Stimulated activated CD4-positive, alpha-beta T cell treated with anti-CD3 and anti-CD28 coated beads, Interleukin-4, amount 100 ng/mL, for 24 hours (primary cell): Measurements from ENCODE around the gene SEC22A.

Experiments
- DNase-seq: peaks from one replicate; pipeline ENCODE4 v3.0.0-alpha.2; 2020

SEC22A gene

GRCh38 chr3:123311201-123311600 is 109.5 kb downstream of the SEC22A start:
- no peak for DNase-seq

DNA sequence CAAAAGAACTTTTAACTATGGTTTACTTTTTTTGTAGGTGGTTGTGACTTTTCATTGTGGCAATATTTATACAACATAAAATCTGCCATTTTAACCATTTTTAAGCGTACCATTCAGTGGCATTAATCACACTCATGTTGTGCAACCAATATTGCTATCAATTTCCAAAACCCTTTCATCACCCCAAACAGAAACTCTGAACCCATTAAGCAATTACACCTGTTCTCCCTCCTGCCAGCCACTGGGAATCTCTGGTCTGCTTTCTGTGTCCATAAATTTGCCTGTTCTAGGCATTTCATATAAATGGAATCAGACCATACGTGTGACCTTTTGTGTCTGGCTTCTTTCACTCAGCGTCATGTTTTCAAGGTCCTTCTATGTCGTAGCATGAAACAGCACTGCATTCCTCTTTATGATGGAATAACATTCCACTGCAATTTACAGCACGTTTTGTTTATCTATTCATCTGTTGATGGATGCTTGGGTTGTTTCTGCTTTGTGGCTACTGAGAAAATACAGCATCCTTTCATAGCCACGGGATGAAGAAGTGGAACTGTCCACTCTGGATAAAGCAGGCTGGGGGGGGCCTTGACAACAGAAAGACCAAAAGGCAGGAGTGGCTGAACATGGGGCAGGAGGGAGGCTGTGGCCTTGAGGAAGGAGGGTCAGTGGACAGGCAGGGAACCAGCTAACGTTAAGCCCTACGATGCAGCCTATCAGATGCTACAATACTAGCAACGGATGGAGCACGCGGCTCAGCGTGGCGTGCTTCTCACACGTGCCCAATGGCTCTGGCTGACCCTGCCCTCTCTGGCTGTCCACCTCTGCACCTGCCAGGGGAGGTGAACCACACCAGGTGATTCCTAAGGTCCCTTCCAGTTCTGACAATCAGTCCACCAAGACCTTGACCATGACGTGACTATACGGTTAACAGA is 110.9 kb downstream of the SEC22A start:
- no peak for DNase-seq

- no peak for DNase-seq
These were observed 112.1 kb downstream of the SEC22A start for GRCh38 chr3:123313889-123314288.

DNA sequence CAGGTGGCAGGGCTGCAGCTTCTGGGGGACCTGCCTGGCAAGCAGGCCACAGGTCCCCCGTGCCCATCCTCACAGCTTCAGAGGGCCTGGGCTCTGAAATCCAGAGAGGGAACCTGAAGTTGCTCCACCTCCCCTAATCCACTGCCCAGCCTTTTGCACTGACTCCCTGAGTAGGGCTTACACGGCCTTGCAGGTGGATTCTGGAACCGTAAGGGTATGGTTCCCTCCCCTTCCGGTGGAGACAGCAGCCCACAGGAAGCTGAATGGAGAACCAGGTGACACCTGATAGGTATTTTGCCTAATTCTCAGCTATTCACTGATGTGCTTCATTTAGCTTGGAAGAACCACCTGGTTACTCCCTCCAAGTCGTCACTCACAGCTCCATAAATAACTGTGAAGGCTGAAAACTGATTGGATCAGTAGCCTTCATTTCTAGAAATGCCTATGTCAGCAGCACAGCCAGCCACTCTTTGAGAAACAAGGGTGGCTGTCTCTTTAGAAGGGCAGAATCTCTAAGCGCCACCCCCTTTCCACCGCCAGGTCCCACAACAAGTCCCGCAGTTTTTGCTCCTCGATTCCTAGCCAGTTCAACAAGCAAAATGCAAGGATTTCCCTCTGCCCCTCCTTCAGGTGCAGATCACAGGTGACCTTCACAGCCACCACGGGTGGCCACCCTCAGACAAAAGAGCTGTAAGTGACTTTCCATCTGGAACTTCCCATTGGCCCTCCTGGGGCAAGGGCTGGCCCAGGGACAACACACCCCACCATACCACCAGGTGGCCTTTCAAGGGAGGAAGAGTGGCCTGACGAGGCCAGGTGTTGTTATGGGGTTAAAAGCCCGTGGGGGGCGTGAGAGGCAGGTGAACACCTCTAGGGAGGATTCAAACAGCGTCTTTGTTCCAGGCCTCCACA is 112.9 kb downstream of the SEC22A start:
- no peak for DNase-seq

DNA sequence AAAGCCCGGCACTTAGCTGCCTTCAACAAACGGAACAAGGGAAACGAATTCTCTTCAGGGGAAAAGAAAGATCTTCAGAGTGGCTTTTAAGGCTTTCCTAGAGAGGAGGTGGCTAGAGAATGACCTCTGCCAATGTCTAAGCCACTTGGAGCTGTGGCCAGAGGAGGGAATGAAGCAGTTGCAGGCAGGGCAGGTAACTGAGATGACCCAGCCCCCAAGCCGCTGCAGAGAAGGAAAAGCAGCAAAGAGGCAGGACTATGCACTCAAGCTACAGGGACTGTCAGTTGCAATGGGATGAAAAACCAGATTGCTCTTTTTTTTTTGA is 113.5 kb downstream of the SEC22A start:
- no peak for DNase-seq

- no peak for DNase-seq
These were observed 116.0 kb downstream of the SEC22A start for GRCh38 chr3:123317716-123318115.

GRCh38 chr3:123318374-123318773 is 116.6 kb downstream of the SEC22A start:
- DNase-seq: no peak

GRCh38 chr3:123319760-123320159 is 118.0 kb downstream of the SEC22A start:
- no peak for DNase-seq

GRCh38 chr3:123320221-123320620 is 118.5 kb downstream of the SEC22A start:
- DNase-seq: no peak

DNA sequence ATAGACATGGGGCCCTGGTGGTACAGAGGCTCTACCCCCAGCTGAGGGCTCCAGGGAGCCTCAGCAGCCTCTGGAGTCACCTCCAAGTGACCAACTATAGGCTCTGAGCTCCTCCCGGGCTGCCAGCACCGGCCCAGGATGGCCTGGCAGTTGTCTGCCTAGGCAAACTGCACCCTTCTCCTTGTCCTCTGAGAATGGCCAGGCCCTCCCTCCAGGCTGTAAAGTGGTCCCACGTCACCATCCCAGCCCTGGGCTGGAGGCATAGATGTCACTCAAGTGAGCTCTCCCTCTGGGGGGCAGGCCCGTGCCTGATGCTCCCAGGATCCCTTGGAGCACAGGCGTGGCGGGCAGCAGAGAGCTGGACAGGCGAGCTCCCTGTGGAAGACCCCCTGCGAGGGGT is 120.1 kb downstream of the SEC22A start:
- DNase-seq: no peak

GRCh38 chr3:123322866-123323265 is 121.1 kb downstream of the SEC22A start:
- no peak for DNase-seq
